SH-SY5Y (cell line): Measurements from ENCODE around the gene EMP2.

ENCODE experiments used
- GATA2 ChIP-seq: IDR thresholded peaks from 2 replicates; pipeline ENCODE4 v1.6.1; 2011; ENCODE audit warnings: mild to moderate bottlenecking, low read depth, low read length
- GATA3 ChIP-seq: IDR thresholded peaks from 2 replicates; pipeline ENCODE4 v1.6.1; 2011; ENCODE audit warnings: low read depth, mild to moderate bottlenecking, low read length, moderate library complexity

EMP2 gene, protein sequence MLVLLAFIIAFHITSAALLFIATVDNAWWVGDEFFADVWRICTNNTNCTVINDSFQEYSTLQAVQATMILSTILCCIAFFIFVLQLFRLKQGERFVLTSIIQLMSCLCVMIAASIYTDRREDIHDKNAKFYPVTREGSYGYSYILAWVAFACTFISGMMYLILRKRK

DNA sequence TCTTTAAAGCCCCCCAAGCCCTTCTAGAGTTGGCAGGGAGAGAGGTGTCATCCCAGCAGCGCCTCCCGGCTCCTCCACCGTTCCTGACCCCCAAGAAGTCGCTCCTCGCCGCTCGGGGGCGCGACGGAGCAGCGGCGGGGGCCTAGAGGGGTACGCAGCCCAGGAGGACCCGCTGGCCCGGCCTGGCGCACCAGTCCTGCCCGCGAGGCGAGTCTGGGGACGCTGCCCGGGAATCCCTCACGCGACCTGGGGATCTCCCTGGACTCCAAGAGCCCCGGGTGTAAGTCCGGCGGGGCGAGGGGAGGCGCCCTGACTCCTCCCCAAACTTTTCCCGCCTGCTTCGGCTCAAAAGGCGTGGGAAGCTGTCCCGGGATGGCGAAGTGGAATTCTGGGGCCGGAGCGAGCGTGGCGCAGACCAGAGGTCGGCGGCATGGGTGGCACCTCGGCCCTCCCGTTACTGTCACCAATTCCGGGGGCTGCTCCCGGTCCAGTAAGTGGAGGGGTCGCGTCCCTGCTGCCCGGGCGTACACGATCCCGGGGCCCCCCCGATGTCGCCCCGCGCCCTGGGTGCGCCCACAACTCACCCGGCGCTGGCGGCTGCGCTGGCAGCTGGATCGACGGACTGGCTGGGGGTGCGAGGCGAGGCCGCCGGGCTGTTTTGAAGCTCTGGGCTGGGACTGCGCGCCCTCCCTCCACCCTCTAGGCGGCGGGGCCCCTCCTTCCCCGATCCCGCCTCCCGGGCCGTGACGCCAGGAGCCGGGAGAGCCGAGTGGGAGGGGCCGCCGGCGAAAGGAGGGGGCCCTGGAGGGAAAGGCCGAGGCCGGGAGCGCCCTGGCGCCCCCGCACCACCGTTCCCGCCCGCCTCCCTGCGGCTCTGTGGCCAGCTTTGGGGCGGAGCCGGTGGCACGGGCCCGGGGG lies at the start of gene EMP2:
TSS of gene EMP2 (minus strand) at position 634 of the 918 bp plus-strand sequence. CDS start 32,981 bp downstream, outside the sequence.
- no peak for TF ChIP-seq GATA2
- no peak for TF ChIP-seq GATA3

GRCh38 chr16:10629592-10629963 lies 49.2 kb upstream of the EMP2 start:
- no peak for TF ChIP-seq GATA3
- no peak for TF ChIP-seq GATA2

DNA sequence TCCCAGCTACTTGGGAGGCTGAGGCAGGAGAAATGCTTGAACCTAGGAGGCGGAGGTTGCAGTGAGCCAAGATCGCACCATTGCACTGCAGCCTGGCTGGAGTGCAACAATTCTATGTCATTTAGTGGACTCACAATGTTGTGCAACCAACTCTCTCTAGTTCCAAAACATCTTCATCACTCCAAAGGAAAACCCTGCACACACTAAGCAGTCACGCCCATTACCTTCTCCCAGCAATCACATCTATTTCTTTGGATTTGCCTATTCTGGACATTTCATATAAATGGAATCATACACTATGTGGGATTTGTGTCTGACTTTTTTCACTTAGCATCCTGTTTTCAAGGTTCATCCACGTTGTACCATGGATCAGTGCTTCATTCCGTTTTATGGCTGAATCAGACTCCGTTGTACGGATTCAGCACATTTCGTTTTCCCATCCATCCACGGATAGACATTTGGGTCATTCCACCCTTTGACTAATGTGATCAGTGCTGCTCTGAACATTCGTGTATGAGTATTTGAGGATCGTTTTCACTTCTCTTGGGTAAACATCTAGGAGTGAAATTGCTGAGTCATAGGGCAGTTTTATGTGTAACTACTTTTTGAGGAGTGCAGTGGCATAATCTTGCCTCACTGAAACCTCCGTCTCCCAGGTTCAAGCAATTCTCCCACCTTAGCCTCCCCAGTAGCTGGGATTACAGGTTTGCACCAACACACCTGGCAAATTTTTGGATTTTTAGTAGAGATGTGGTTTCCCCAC lies 45.4 kb upstream of the EMP2 start:
- no peak for TF ChIP-seq GATA2
- no peak for TF ChIP-seq GATA3

- no peak for TF ChIP-seq GATA3
- no peak for TF ChIP-seq GATA2
These were observed 44.1 kb upstream of the EMP2 start for GRCh38 chr16:10624527-10624926.

- TF ChIP-seq GATA3 (no peak), GATA2 (no peak)
These were observed 42.7 kb upstream of the EMP2 start for GRCh38 chr16:10623059-10623458.

- no peak for TF ChIP-seq GATA3
These were observed 41.9 kb upstream of the EMP2 start for GRCh38 chr16:10622036-10622921.

GRCh38 chr16:10620120-10620519 lies 39.7 kb upstream of the EMP2 start:
- TF ChIP-seq GATA3 (no peak), GATA2 (no peak)

DNA sequence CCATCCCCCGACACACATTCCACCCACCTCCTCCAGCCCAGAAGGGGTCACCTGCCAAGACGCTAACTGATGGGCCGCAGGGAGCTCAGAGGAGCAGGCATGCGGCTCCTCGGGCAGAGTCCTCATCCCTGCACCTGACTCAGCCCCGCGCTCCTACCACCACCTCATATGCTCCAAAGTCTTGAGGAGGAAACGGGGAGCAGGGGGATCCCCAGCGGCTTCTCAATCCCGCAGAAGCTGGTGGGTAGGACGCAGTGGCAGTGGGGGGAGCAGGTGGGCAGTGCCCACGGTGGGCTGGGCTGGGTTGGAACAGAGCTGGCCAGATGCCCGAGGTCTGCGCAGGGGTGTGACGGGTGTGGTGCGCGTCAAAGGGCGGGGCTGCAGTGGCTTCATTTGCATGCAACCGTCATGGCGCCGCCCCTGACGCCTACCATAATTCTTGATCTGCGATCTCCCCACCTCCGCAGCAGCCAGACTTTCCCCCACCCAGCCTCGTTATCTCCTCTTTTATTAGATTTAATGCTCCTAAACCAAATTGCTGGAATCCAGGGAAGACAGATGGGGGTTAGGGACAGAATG lies 39.0 kb upstream of the EMP2 start:
- peak; percentile 67 for TF ChIP-seq GATA2
- TF ChIP-seq GATA3 = no peak

GRCh38 chr16:10618710-10619209 lies 38.4 kb upstream of the EMP2 start:
- TF ChIP-seq GATA2 (no peak), GATA3 (no peak)

GRCh38 chr16:10617662-10618420 lies 37.4 kb upstream of the EMP2 start:
- no peak for TF ChIP-seq GATA3
- TF ChIP-seq GATA2 = no peak

DNA sequence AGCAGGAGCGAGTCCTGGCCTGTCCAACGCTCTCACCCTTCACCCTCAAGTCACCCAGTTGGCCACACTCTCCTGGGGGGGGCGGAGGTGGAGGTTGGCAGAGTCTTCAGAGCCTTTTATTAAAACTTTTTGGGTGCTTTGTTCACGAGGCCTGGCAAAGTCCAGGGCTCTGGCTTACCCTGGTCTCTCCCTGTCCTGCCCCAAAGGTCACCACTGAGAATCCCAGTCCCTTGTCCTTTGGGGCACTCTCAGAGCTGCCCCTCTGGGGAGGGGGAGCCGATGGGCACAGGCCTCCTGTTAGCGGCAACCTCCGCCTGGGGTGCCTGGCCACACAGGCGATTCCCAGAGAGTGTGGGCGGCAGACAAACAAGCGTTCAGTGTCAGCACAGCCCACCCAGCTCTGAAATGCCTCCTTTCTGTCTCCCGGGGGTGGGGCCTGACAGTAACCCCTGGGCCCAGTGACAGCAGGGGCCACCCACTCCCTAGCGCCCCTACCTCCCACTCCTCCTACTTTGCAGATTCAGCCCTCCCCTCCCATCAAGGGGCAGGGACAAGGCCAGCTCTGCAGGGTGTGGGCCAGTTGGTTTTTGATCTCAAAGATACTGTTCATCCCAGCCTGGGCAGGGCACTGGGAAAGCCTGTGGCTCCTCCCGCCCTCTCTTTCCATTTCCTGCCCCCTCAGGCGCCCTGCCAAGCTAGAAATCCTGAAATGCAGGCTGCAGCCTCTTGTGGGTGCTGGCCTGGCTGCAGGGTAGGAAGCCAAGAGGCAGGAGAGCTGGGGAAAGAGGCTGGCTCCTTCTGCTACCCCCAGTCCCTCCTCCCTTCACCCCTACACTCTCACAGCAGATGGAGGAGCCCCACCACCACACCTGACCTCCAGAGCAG lies 36.6 kb upstream of the EMP2 start:
- TF ChIP-seq GATA3 = no peak
- peak; percentile 93 for TF ChIP-seq GATA2

DNA sequence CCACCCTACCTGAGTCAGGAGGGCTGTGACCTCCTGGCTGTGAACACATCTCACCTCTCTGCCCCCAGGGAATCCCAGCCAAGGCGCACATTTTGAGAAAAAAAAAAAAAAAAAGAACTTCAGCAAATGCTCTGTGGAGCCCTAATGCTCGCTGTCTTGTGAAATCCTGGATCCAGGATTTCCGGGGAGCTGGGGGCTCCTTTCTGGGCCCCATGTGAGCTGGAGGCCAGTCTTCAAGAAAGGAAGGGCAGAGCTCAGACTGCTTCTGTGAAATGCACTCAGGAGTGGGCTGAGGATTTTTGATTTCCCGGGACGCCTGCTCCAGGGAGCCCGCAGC lies 36.0 kb upstream of the EMP2 start:
- no peak for TF ChIP-seq GATA3
- TF ChIP-seq GATA2 = no peak

GRCh38 chr16:10614685-10615084 lies 34.3 kb upstream of the EMP2 start:
- TF ChIP-seq GATA2 (no peak), GATA3 (no peak)
